Measurements from ENCODE around the gene ZDHHC1.

The ZDHHC1 gene

GRCh38 chr16:67463059-67463458, 46.8 kb upstream of the ZDHHC1 start:
- no peak overlapping the region for H3K4me3 ChIP-seq (replicated peaks; ENCODE audit: insufficient read depth, low read length)
- no peak for DNase-seq (ENCODE audit: low read depth in 1 of 2, low spot score in 1 of 2)
- H3K27ac ChIP-seq (replicated peaks): no peak overlapping the region
- H3K27me3 ChIP-seq (ENCODE audit: insufficient read depth, poor library complexity, severe bottlenecking): no peaks in the 10 kb centered on the region
- TF ChIP-seq GABPA (IDR thresholded peaks at IDR 0.05; ENCODE audit: low read depth): no peak
- no peak for TF ChIP-seq CTCF (IDR thresholded peaks at IDR 0.05; ENCODE audit: insufficient read depth, low read length)
- no peak for TF ChIP-seq POLR2AphosphoS5 (IDR thresholded peaks at IDR 0.05; ENCODE audit: low read depth)
- no peak for TF ChIP-seq SPI1 (IDR thresholded peaks at IDR 0.05; ENCODE audit: borderline replicate concordance, low read depth)
- TF ChIP-seq, protein P1, sequence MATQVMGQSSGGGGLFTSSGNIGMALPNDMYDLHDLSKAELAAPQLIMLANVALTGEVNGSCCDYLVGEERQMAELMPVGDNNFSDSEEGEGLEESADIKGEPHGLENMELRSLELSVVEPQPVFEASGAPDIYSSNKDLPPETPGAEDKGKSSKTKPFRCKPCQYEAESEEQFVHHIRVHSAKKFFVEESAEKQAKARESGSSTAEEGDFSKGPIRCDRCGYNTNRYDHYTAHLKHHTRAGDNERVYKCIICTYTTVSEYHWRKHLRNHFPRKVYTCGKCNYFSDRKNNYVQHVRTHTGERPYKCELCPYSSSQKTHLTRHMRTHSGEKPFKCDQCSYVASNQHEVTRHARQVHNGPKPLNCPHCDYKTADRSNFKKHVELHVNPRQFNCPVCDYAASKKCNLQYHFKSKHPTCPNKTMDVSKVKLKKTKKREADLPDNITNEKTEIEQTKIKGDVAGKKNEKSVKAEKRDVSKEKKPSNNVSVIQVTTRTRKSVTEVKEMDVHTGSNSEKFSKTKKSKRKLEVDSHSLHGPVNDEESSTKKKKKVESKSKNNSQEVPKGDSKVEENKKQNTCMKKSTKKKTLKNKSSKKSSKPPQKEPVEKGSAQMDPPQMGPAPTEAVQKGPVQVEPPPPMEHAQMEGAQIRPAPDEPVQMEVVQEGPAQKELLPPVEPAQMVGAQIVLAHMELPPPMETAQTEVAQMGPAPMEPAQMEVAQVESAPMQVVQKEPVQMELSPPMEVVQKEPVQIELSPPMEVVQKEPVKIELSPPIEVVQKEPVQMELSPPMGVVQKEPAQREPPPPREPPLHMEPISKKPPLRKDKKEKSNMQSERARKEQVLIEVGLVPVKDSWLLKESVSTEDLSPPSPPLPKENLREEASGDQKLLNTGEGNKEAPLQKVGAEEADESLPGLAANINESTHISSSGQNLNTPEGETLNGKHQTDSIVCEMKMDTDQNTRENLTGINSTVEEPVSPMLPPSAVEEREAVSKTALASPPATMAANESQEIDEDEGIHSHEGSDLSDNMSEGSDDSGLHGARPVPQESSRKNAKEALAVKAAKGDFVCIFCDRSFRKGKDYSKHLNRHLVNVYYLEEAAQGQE (IDR thresholded peaks at IDR 0.05; ENCODE audit: insufficient replicate concordance, low read depth): no peak

- Histone ChIP-seq H3K4me3 (replicated peaks; ENCODE audit: insufficient read depth, low read length) (no peak overlapping the region), H3K27ac (replicated peaks) (no peak overlapping the region), H3K27me3 (ENCODE audit: insufficient read depth, poor library complexity, severe bottlenecking) (no peaks in the 10 kb centered on the region)
- no peak for TF ChIP-seq CTCF (IDR thresholded peaks at IDR 0.05; ENCODE audit: insufficient read depth, low read length)
- DNase-seq (ENCODE audit: low read depth in 1 of 2, low spot score in 1 of 2): no peak
Observed at GRCh38 chr16:67462279-67462655, 46.0 kb upstream of the ZDHHC1 start.

DNA sequence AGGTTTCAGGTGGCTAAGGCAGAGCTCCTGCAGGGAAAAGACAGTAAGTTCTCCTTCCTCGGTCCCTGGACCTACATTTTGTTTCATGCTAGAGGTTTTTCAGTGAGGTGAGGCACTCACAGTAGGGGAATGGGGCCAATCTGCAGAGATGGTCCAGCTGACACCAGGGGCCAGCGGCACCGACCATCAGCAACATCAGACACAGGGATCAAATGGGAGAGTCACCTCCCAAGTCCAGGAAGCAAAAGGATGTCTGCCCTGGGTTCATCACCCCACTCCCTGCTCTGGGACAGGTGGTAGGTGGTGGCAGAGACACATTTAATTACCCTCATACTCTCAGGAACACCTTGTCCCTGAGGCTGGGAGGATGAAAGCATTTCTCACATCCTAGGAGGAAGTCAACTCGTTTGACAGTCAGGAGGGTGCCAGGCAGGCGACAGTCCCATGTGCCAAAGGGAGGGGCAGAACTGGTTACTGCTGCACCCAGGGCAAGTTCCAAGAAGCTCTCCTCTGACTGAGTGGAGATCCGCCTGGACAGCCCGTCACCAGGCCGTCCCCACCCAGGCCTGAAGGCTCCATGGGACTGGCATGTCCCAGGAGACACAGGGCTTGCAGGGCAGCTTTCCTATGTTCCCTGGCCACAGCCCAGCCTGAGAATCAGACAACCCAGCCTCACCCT, 45.5 kb upstream of the ZDHHC1 start:
- TF ChIP-seq GABPA (IDR thresholded peaks at IDR 0.05; ENCODE audit: low read depth) (no peak), CTCF (IDR thresholded peaks at IDR 0.05; ENCODE audit: insufficient read depth, low read length) (no peak), SPI1 (IDR thresholded peaks at IDR 0.05; ENCODE audit: borderline replicate concordance, low read depth) (no peak), POLR2AphosphoS5 (IDR thresholded peaks at IDR 0.05; ENCODE audit: low read depth) (no peak)
- TF ChIP-seq, protein P1 (IDR thresholded peaks at IDR 0.05; ENCODE audit: insufficient replicate concordance, low read depth): no peak
- Histone ChIP-seq H3K4me3 (replicated peaks; ENCODE audit: insufficient read depth, low read length) (no peak overlapping the region), H3K27me3 (ENCODE audit: insufficient read depth, poor library complexity, severe bottlenecking) (no peaks in the 10 kb centered on the region), H3K27ac (replicated peaks) (no peak overlapping the region)
- no peak for DNase-seq (ENCODE audit: low read depth in 1 of 2, low spot score in 1 of 2)

GRCh38 chr16:67460961-67461360, 44.7 kb upstream of the ZDHHC1 start:
- DNase-seq (ENCODE audit: low read depth in 1 of 2, low spot score in 1 of 2): no peak
- no peak overlapping the region for H3K4me3 ChIP-seq (replicated peaks; ENCODE audit: insufficient read depth, low read length)
- no peaks in the 10 kb centered on the region for H3K27me3 ChIP-seq (ENCODE audit: insufficient read depth, poor library complexity, severe bottlenecking)
- TF ChIP-seq CTCF (IDR thresholded peaks at IDR 0.05; ENCODE audit: insufficient read depth, low read length) (no peak), POLR2AphosphoS5 (IDR thresholded peaks at IDR 0.05; ENCODE audit: low read depth) (no peak), SPI1 (IDR thresholded peaks at IDR 0.05; ENCODE audit: borderline replicate concordance, low read depth) (no peak)
- TF ChIP-seq, protein P1 (IDR thresholded peaks at IDR 0.05; ENCODE audit: insufficient replicate concordance, low read depth): no peak
- no peak overlapping the region for H3K27ac ChIP-seq (replicated peaks)
